Right renal pelvis (tissue), 4 donors: ENCODE data around the gene RSPH6A. TPM values are rescaled to one million over a fixed set of nuclear protein-coding genes. Genes with fewer than 3 reads are reported as not detected.
"Not testable (repeated sequence)": the region's sequence is repeated elsewhere in the genome, so short reads cannot be mapped to it uniquely, and the experiment has no call there.

Experiments
- DNase-seq, 4 donors: peaks; one replicate each; pipeline ENCODE4 v3.0.0-alpha.2; 2013; ENCODE audit warnings: low read depth in 4 of 4, low spot score in 3 of 4, missing footprints in 1 of 4
- polyA plus RNA-seq, 4 donors: library from polyadenylated mRNA; unstranded; fragments of 120-200 nt; gene quantifications; one replicate each; pipeline ENCODE4 v1.2.1, GENCODE V29; 2013; ENCODE audit not compliant: insufficient read length in 4 of 4

Gene RSPH6A
- polyA plus RNA-seq, 4 donors, result 0.05 TPM; not detected in 3

- DNase-seq, result peak in 1 of 4 donors; percentile 60
Measured at GRCh38 chr19:45767881-45768654, 47.0 kb downstream of the RSPH6A start.

- DNase-seq, result peak; percentile 71 to 85 (median 81)
Measured at GRCh38 chr19:45767410-45767880, 47.7 kb downstream of the RSPH6A start.

DNA sequence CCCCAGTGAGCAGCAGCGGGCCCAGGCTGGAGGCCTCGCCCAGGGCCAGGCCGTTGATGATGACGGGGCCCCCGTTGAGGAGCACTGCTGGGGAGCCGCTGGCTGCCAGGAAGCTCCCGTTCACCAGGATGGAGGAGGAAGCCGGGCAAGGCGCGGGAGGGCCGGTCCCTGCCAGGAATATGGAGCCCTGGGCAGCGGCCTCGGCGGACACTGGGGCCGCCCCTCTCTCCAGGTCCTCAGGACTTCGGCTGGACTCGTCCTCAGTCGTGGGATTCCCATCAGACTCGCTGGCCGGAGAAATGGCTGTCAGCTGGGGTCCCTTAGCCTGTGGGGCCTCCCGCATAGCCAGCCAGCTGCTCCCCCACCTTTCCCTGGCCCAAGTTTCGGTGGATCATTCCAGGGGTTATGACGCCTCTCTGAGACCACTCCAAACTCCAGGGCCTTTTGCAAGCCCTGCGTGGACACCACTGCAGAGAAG is 48.2 kb downstream of the RSPH6A start:
- no peak for DNase-seq

DNA sequence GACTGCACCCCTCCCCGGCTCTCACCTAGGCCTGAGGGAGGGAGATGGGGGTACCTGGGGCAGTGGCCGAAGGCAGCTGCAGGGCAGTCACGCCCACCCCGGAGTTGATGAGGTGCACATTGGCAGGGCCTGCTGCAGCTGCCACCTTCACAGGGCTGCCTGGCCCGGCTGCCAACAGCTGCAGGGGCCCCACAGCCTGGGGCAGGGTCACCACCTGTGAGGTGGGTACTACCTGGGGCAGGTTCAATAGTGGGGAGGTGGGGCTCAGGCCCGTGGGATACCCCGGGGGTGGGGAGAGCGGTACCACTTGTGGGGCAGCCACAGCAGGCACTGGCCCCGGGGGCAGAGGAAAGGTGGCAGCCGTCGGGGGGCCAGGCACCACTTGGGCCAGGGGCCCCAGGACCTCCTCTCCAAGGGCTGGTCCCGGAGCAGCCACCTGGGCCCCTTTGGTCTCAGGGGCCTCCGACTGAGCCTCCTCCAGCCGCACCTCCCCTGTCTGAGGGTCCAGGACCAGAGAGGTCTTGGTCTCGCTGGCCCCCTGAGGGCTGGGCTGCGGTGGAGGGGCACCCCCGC is 48.7 kb downstream of the RSPH6A start:
- no peak for DNase-seq

- DNase-seq, result no peak
Measured at GRCh38 chr19:45765702-45766295, 49.3 kb downstream of the RSPH6A start.

GRCh38 chr19:45764945-45765701 is 50.0 kb downstream of the RSPH6A start:
- no peak for DNase-seq

GRCh38 chr19:45764475-45764874 is 50.6 kb downstream of the RSPH6A start:
- DNase-seq, result no peak

DNA sequence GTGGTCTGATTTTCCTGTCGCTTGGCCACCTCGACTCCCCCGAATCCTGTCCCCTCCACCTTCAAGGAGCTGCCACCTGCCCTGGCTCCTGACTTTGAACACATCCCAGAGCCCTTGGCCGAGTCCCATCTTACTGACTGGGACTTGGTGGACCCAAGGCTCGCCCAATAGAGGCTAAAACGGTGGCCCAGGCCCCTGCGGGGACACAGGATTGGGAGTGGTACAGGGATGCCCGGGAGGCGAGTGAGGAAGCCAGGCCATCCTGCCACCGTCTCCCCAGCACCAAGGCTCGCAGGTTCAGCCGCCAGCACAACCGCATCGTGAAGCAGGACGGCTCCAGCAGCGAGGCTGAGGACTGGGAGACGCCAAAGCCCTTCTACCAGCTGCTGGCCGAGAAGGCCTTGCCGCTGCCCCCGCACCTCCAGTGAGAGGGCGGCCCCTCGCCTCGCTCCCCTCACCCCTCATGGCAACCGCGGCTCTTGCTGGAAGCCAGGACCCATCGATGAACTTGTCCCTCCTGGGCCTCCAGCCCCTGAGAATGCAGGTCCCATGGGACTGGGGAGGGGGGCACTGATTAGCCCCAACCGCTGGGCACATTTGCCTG is 51.3 kb downstream of the RSPH6A start:
- DNase-seq, result no peak

DNA sequence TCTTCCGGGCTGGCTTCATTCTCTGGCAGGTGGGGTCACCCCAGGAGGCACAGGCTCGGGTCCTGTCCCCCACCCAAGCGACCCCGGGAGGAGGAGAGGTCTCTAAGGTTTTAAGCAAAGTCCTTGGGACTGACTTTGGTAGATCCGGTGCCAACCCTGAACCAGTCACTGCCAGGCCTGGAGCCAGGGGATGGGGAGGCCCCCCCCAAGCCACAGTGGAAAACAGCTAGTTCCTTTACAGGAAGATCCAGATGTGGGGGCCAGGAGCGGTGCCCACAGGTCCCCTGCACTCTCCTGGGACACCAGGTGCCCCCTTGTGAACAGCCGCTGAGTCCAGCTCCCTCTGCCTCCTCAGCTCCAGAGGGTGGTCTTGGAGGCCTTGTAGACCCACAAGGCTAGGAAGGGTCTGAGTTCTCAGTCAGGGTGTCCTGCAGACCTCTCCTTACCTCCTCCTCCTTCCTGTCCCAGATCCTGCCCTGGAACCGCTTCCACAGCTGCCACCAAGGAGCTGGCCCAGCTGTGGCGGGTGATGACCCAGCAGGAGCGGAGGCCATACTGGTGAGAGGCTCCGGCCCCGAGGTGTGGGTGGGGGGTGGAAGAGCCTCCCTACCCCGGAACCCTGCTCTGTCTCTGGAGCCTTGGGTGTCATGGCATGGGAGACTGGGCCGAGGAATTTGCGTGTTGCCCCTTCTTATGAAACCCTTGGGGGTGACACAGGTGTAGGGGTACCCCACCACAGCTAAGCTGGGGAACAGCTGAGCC is 52.1 kb downstream of the RSPH6A start:
- no peak for DNase-seq

GRCh38 chr19:45761714-45762113 is 53.4 kb downstream of the RSPH6A start:
- no peak for DNase-seq

- no peak for DNase-seq
Measured at GRCh38 chr19:45758921-45759320, 56.2 kb downstream of the RSPH6A start.

GRCh38 chr19:45757695-45758094 is 57.4 kb downstream of the RSPH6A start:
- no peak for DNase-seq

DNA sequence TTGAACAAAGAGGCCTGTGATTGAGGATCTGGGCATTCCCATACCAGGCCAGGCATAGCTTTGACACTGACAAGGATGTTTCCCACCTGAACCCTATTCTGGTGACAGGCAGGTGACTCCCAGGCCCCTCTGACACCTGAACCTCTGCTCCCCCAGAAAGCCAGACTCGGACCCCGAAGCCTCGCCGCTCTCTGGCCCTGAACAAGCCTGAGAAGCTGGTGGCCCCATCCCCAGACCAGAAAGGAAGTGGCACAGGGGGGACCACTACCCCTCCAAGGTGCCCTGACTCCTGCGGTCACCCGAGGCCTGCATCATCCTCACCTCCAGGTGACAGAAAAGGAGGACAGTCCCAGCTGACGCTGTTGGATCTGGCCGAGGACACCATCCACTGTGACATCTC is 60.8 kb downstream of the RSPH6A start:
- no peak for DNase-seq

DNA sequence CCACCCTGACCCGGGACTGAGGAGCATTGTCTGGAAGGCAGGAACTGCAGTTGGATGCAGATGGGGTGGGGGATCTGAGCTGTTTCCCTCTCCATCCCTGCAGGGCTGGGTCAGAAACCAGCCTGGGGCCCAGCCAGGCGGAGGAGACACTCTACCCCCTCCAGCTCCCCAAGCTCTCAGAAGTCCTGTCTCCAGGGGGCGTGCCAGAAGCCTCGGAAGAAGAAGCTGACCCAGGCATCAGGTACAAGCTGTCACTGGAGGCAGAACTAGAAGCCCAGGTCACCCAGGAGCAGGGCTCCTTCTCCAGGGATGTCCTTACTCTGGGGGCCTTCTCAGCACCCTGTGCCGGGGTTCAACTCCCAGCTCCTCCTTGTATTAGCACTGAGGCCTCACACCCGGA is 61.6 kb downstream of the RSPH6A start:
- no peak for DNase-seq

DNA sequence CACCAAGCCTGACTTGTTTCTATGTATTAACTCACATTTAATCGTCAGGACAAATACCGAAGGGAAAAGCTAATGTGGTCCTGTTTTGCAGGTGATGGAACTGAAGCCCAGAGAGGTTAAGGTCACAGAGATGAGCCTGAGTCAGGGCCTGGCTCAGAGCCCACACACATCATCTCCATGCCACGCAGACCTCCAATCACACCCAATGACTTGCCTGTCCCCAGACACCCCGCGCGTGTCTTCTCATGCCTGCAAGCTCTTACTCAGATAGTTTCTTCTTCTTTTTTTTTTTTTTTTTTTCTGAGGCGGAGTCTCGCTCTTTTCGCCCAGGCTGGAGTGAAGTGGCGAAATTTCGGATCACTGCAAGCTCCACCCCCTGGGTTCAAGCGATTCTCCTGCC is 62.5 kb downstream of the RSPH6A start:
- no peak for DNase-seq

GRCh38 chr19:45751483-45751882 is 63.6 kb downstream of the RSPH6A start:
- DNase-seq, result not testable (repeated sequence)

DNA sequence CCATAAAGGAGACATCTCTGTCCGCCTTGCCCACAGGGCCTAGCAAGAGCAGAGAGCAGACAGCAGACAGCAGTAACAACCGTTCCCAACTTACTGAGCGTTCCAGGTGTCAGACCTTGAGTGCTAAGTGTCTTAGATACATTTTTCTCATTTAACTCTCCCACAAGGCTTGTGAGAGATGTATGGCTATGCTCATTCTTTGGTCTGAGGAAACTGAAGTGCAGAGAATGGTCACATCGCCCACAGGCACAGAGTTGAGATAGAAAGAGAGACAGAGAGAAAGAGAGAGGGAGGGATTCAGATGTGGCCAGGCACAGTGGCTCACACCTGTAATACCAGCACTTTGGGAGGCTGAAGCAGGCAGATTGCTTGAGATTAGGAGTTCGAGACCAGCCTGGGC is 67.6 kb downstream of the RSPH6A start:
- no peak for DNase-seq

- DNase-seq, result no peak
Measured at GRCh38 chr19:45746866-45747265, 68.2 kb downstream of the RSPH6A start.
